K562 (cell line): ENCODE measurements around the gene CNPY4. TPM values are rescaled to one million over a fixed set of nuclear protein-coding genes. Genes with fewer than 3 reads are reported as not detected.

Experiments
- ATAC-seq: fragments of 200-7000 bp; cut with Tn5 transposase; 3 replicates; pipeline ENCODE4 v1.9.1; 2020; ENCODE audit warnings: moderate library complexity
- BruUV-seq: library from RNA; stranded (reverse); fragments of 400-500 nt; replicated peaks from 2 replicates; lab custom pipeline; 2021; lab: Mats Ljungman, UMichigan
- CTCF ChIA-PET: fragments of 300-600 bp; formaldehyde crosslinking; extraction: SDS; loops from one replicate; lab custom pipeline; 2021; ENCODE audit warnings: low intra/inter-chr PET ratio; lab: Yijun Ruan, JAX
- POLR2A ChIA-PET: fragments of 300-600, 350-650 bp; sonication (Branson Sonifier 250); formaldehyde crosslinking; extraction: SDS; loops from one replicate; lab custom pipeline; 2021; ENCODE audit warnings: antibody characterized with exemption, inconsistent platforms; lab: Yijun Ruan, JAX
- DNase-seq, 4 experiments: peaks; one replicate each; pipeline versions ENCODE4 v3.0.0 to v3.0.0-alpha.2; 2011 to 2018; ENCODE audit warnings: low spot score in 3 of 4, mixed read lengths in 3 of 4; ENCODE audit errors: extremely low read depth in 1 of 4
- FAIRE-seq: peaks from 2 replicates; lab custom pipeline; 2011; peaks lifted over from hg19 to GRCh38; lab: Jason Lieb, UNC
- H2AFZ ChIP-seq: 2 replicates; pipeline ENCODE4 v1.6.0; 2011; ENCODE audit warnings: low read depth, low read length, control low read depth, inconsistent platforms
- H3K27ac ChIP-seq: fragments of 200-600 bp; 3 replicates; pipeline ENCODE4 v1.8.0; 2011; ENCODE audit warnings: low read depth, mild to moderate bottlenecking, control low read depth, inconsistent platforms, low read length, moderate library complexity, mixed read lengths; ENCODE audit errors: extremely low read depth
- H3K27me3 ChIP-seq, 2 experiments: fragments of 300-600 bp in 1 of 2; 2 replicates in 1 of 2; 3 replicates in 1 of 2; pipeline versions ENCODE4 v1.6.0 to v1.8.0; 2011; ENCODE audit warnings: inconsistent platforms in 2 of 2, low read length in 2 of 2, mild to moderate bottlenecking in 1 of 2, mixed read lengths in 1 of 2, moderate library complexity in 1 of 2; ENCODE audit not compliant: control insufficient read depth in 2 of 2, insufficient read depth in 2 of 2
- H3K36me3 ChIP-seq: fragments of 300-600 bp; 3 replicates; pipeline ENCODE4 v1.8.0; 2011; ENCODE audit warnings: mild to moderate bottlenecking, low read length, inconsistent platforms; ENCODE audit not compliant: control insufficient read depth, insufficient read depth
- H3K4me1 ChIP-seq, 2 experiments: fragments of 200-600 bp in 1 of 2; replicated peaks in 1 of 2; 2 replicates in 1 of 2; 3 replicates in 1 of 2; pipeline versions ENCODE4 v1.5.1 to v1.8.0; 2011; ENCODE audit warnings: inconsistent platforms in 2 of 2, low read length in 2 of 2, mild to moderate bottlenecking in 1 of 2, mixed read lengths in 1 of 2, moderate library complexity in 1 of 2; ENCODE audit not compliant: control insufficient read depth in 2 of 2, insufficient read depth in 2 of 2
- H3K4me2 ChIP-seq: 2 replicates; pipeline ENCODE4 v1.6.1; 2011; ENCODE audit warnings: low read length, control low read depth, inconsistent platforms, mixed read lengths; ENCODE audit not compliant: insufficient read depth
- H3K4me3 ChIP-seq: fragments of 200-600 bp; sonication (generic), shearing (Covaris generic); 2 replicates; pipeline ENCODE4 v1.5.1; 2016; ENCODE audit warnings: control low read depth, inconsistent platforms
- H3K79me2 ChIP-seq: fragments of 200-600 bp; 3 replicates; pipeline ENCODE4 v1.8.0; 2011; ENCODE audit warnings: low read length, inconsistent platforms; ENCODE audit not compliant: control insufficient read depth, insufficient read depth
- H3K9ac ChIP-seq, 2 experiments: 2 replicates each; pipeline versions ENCODE4 v1.6.0 to v1.6.1; 2011; ENCODE audit warnings: low read depth in 2 of 2, low read length in 2 of 2, control low read depth in 1 of 2, inconsistent platforms in 1 of 2, mild to moderate bottlenecking in 1 of 2, mixed read lengths in 1 of 2; ENCODE audit not compliant: insufficient read depth in 1 of 2
- H3K9me1 ChIP-seq: one replicate; pipeline ENCODE4 v1.6.0; 2011; ENCODE audit warnings: inconsistent platforms, mild to moderate bottlenecking, low read length, moderate library complexity; ENCODE audit not compliant: control insufficient read depth, insufficient read depth
- H3K9me3 ChIP-seq: replicated peaks from 2 replicates; pipeline ENCODE4 v1.5.1; 2011; ENCODE audit warnings: low read depth, low read length, inconsistent platforms; ENCODE audit not compliant: control insufficient read depth, insufficient read depth
- H4K20me1 ChIP-seq: replicated peaks from 2 replicates; pipeline ENCODE4 v1.6.1; 2011; ENCODE audit warnings: low read length, inconsistent platforms, mixed read lengths; ENCODE audit not compliant: control insufficient read depth, insufficient read depth
- ARHGAP35 ChIP-seq: fragments of 450-650 bp; IDR thresholded peaks from 2 replicates; pipeline ENCODE4 v1.6.1; 2018; ENCODE audit not compliant: partially characterized antibody
- ARNT ChIP-seq, 2 experiments: fragments of 450-650 bp; IDR thresholded peaks; 2 replicates each; pipeline ENCODE4 v1.6.1; 2016; ENCODE audit warnings: mild to moderate bottlenecking in 1 of 2
- BDP1 ChIP-seq: IDR thresholded peaks from 3 replicates; pipeline ENCODE4 v1.6.1; 2011; ENCODE audit not compliant: insufficient read length, insufficient read depth
- BRD9 ChIP-seq: fragments of 450-650 bp; IDR thresholded peaks from 2 replicates; pipeline ENCODE4 v1.6.1; 2018; ENCODE audit warnings: low read depth; ENCODE audit not compliant: partially characterized antibody
- C11orf30 ChIP-seq: fragments of 450-650 bp; IDR thresholded peaks from 2 replicates; pipeline ENCODE4 v1.6.1; 2016; ENCODE audit warnings: low read depth, mild to moderate bottlenecking
- FOXP4 ChIP-seq: sonication (generic); formaldehyde crosslinking; IDR thresholded peaks from 2 replicates; pipeline ENCODE4 v1.8.0; 2022; ENCODE audit warnings: mild to moderate bottlenecking, missing genetic modification reagents, borderline replicate concordance
- HDAC2 ChIP-seq: fragments of 450-650 bp; IDR thresholded peaks from 2 replicates; pipeline ENCODE4 v1.6.1; 2016; ENCODE audit warnings: mild to moderate bottlenecking
- KAT7 ChIP-seq: sonication (generic); formaldehyde crosslinking; IDR thresholded peaks from 2 replicates; pipeline ENCODE4 v1.8.0; 2022; ENCODE audit warnings: missing genetic modification reagents, mild to moderate bottlenecking, borderline replicate concordance
- MAFF ChIP-seq: IDR thresholded peaks from 2 replicates; pipeline ENCODE4 v1.6.1; 2012; ENCODE audit warnings: low read length, improper control_type of control experiment
- MAFG ChIP-seq: fragments of 450-650 bp; conservative IDR thresholded peaks from 2 replicates; pipeline ENCODE4 v1.6.1; 2016; ENCODE audit warnings: missing genetic modification characterization, missing compliant biosample characterization
- MAFK ChIP-seq: IDR thresholded peaks from 2 replicates; pipeline ENCODE4 v1.6.1; 2011; ENCODE audit warnings: low read length, improper control_type of control experiment
- NKRF ChIP-seq: fragments of 450-650 bp; IDR thresholded peaks from 2 replicates; pipeline ENCODE4 v1.6.1; 2016; ENCODE audit warnings: borderline replicate concordance
- NR3C1 ChIP-seq: sonication (generic); formaldehyde crosslinking; IDR thresholded peaks from 2 replicates; pipeline ENCODE4 v1.8.1; 2022; ENCODE audit warnings: missing genetic modification reagents
- SAFB2 ChIP-seq: fragments of 200-400 bp; formaldehyde crosslinking; IDR thresholded peaks from 2 replicates; pipeline ENCODE4 v1.6.1; 2018; ENCODE audit warnings: borderline replicate concordance, low read length, low read depth, moderate library complexity; ENCODE audit not compliant: severe bottlenecking
- SFPQ ChIP-seq: fragments of 200-400 bp; formaldehyde crosslinking; IDR thresholded peaks from 2 replicates; pipeline ENCODE4 v1.6.1; 2017; ENCODE audit warnings: mild to moderate bottlenecking, low read depth, low read length, moderate library complexity
- TAF1 ChIP-seq: IDR thresholded peaks from 2 replicates; pipeline ENCODE4 v1.6.1; 2011; ENCODE audit warnings: mild to moderate bottlenecking, low read length, moderate library complexity; ENCODE audit not compliant: insufficient read depth, control insufficient read depth, severe bottlenecking; ENCODE audit errors: extremely low read depth
- U2AF1 ChIP-seq: fragments of 200-400 bp; formaldehyde crosslinking; optimal IDR thresholded peaks from 2 replicates; pipeline ENCODE3; 2017; ENCODE audit warnings: mild to moderate bottlenecking, low read depth, low read length, moderate library complexity
- ZNF24 ChIP-seq: fragments of 450-650 bp; IDR thresholded peaks from 2 replicates; pipeline ENCODE4 v1.6.1; 2016
- ZNF316 ChIP-seq: fragments of 450-650 bp; IDR thresholded peaks from 2 replicates; pipeline ENCODE4 v1.6.1; 2016
- WGBS: fragments of 100-300 bp; shearing (Covaris generic); methylation state at CpG from one replicate; pipeline ENCODE4 v1.1.6; 2016; ENCODE audit warnings: low coverage, mixed read lengths; ENCODE audit not compliant: insufficient coverage; ENCODE audit errors: missing lambda C conversion rate; 5-methylcytosine and 5-hydroxymethylcytosine counted together
- in situ Hi-C: fragments of 300-500 bp; cut with MboI; formaldehyde crosslinking; loops from 4 replicates; pipeline ENCODE4 v1.15.0; 2018; ENCODE audit warnings: inconsistent platforms, mixed read lengths
- intact Hi-C: fragments of 100-400 bp; cut with micrococcal nuclease; formaldehyde crosslinking; loops from 2 replicates; pipeline ENCODE4 v1.14.2; 2022
- polyA plus RNA-seq, 8 experiments: library from polyadenylated mRNA; depleted of rRNA in 4 of 8; stranded (reverse) in 5 of 8; unstranded in 3 of 8; fragments of >200 nt; fragmentation: Nextera tagmentation in 2 of 8; fragmentation: Illumina TruSeq in 1 of 8; extraction: Ambion mirVana in 2 of 8; extraction: Trizol in 1 of 8; gene quantifications; 2 replicates each; pipeline versions ENCODE4 v1.2.1 to v1.2.3, GENCODE V29; 2011 to 2014; ENCODE audit warnings: inconsistent platforms in 1 of 8, missing spikeins in 1 of 8
- total RNA-seq, 7 experiments: library from RNA; depleted of rRNA in 6 of 7; stranded (reverse); fragments of >200 nt in 6 of 7; fragmentation: Illumina TruSeq in 2 of 7; extraction: Trizol in 2 of 7; gene quantifications; 2 replicates each; pipeline versions ENCODE4 v1.2.1 to v1.2.3, GENCODE V29; 2011 to 2021; ENCODE audit warnings: low replicate concordance in 1 of 7

The CNPY4 gene
- total and polyA plus RNA-seq, 9 of the 15 experiments (the other 6 are each of a cell fraction or from before 2014, with no cell fraction given): 1.9 to 11.2 (median 7.0) TPM

- no peak for DNase-seq
- no peak for TF ChIP-seq FOXP4 (CRISPR knock-in tag)
- no peak for TF ChIP-seq KAT7
- TF ChIP-seq NKRF: no peak
- TF ChIP-seq ZNF316: peak; percentile 91
- no peak for TF ChIP-seq SAFB2
- peak; percentile 80 for TF ChIP-seq MAFG (tag)
- TF ChIP-seq NR3C1 (CRISPR knock-in tag): no peak
- TF ChIP-seq MAFF: peak; percentile 56; the same call in 1 of the 2 replicates
- no peak for TF ChIP-seq SFPQ
- TF ChIP-seq MAFK: peak; percentile 48; the same call in 1 of the 2 replicates
- no peak for TF ChIP-seq ARNT (IDR thresholded peaks at IDR 0.05)
- TF ChIP-seq BDP1: no peak
- no peak for TF ChIP-seq BRD9
- TF ChIP-seq TAF1: no peak
- no peak for TF ChIP-seq HDAC2
- TF ChIP-seq ZNF24: no peak
- TF ChIP-seq U2AF1: no peak
- no peak for TF ChIP-seq ARHGAP35
- peak; percentile 71 for TF ChIP-seq C11orf30
- TF ChIP-seq, all 486 proteins: peak for 5
- no peak overlapping the region for H3K9ac ChIP-seq
- H3K9me3 ChIP-seq: peaks cover 55% of the 10 kb centered on the region
- 94% methylated on average over 7 of the region's 7 CpGs for WGBS
- H3K27me3 ChIP-seq: no peaks in the 10 kb centered on the region
- ATAC-seq (no peak), FAIRE-seq (no peak)
- CTCF ChIA-PET: no interaction called here
- H3K4me1 ChIP-seq: peaks cover 0 to 2% of the 10 kb centered on the region in 2 experiments; a peak in 2 of 5 replicates
- H3K27ac ChIP-seq: no peak overlapping the region
- H3K4me2 ChIP-seq: no peak overlapping the region
- H2AFZ ChIP-seq: no peak overlapping the region
- POLR2A ChIA-PET: interaction anchor here (0.8 to 5.3 kb wide), 4 partner anchors 8 to 14 kb away, joined by 3 to 32 read pairs (median 6); partner anchors contain the start of gene COPS6
- no peak overlapping the region for H3K4me3 ChIP-seq
- no peaks in the 10 kb centered on the region for H4K20me1 ChIP-seq
- BruUV-seq: no TSS peak
- peaks cover 32% of the 10 kb centered on the region for H3K79me2 ChIP-seq
- intact Hi-C loops: no loop called here
- H3K36me3 ChIP-seq: peaks cover 98% of the 10 kb centered on the region
- peaks cover 4% of the 10 kb centered on the region for H3K9me1 ChIP-seq
- in situ Hi-C loops: no loop called here
Observed at GRCh38 chr7:100074841-100075240, 44.6 kb upstream of the CNPY4 start.
